Fibroblast of mammary gland (primary cell): ENCODE data around the gene WWTR1.

Experiments used
- DNase-seq: peaks from one replicate; pipeline ENCODE4 v3.0.0-alpha.2; 2010; ENCODE audit warnings: low read depth
- H3K4me3 ChIP-seq: 2 replicates; pipeline ENCODE4 v1.5.1; 2011; ENCODE audit warnings: low read depth, mild to moderate bottlenecking, low read length, moderate library complexity; ENCODE audit not compliant: control insufficient read depth
- TF ChIP-seq, protein P1 (sequence below): conservative IDR thresholded peaks from 2 replicates; pipeline ENCODE4 v1.5.1; 2011; ENCODE audit warnings: low read depth, low read length, inconsistent platforms; ENCODE audit not compliant: control insufficient read depth, insufficient read depth

Gene WWTR1

DNA sequence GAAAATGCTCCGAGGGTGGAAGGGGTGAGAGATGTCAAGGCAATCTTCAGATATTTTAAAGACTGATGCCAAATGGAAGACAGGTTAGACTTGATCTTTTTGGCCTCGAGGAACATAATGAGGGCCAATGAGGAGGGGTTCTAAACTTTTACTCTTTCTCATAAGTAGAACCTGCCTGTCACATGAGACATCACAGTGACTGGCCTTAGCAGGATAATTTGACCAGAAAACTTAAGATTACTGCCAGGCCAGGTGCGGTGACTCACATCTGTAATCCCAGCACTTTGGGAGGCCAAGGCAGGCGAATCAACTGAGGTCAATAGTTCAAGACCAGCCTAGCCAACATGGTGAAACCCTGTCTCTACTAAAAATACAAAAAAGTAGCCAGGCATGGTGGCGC lies 171.1 kb downstream of the WWTR1 start:
- TF ChIP-seq, protein P1, sequence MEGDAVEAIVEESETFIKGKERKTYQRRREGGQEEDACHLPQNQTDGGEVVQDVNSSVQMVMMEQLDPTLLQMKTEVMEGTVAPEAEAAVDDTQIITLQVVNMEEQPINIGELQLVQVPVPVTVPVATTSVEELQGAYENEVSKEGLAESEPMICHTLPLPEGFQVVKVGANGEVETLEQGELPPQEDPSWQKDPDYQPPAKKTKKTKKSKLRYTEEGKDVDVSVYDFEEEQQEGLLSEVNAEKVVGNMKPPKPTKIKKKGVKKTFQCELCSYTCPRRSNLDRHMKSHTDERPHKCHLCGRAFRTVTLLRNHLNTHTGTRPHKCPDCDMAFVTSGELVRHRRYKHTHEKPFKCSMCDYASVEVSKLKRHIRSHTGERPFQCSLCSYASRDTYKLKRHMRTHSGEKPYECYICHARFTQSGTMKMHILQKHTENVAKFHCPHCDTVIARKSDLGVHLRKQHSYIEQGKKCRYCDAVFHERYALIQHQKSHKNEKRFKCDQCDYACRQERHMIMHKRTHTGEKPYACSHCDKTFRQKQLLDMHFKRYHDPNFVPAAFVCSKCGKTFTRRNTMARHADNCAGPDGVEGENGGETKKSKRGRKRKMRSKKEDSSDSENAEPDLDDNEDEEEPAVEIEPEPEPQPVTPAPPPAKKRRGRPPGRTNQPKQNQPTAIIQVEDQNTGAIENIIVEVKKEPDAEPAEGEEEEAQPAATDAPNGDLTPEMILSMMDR: no peak
- DNase-seq: no peak
- no peak overlapping the region for H3K4me3 ChIP-seq

DNA sequence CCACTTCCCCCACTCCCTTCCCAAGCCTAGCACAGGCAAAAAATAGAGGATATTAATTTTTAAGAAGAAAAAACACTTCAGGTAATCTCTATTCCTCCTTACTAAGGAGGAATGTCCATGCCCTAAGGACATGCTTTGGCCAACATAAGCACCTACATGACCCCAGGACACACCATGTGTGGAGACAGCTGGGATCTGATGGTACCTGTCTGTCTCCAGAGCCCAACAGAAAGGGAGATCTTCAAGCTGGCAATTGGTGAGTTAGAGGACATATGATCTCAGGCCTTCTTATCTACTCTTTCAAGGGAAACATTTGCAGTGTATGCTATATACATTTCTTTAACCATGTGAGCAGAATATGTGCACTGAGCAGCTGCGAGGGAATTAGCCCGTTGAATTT lies 176.3 kb downstream of the WWTR1 start:
- no peak for DNase-seq
- no peak overlapping the region for H3K4me3 ChIP-seq
- TF ChIP-seq, protein P1: no peak

DNA sequence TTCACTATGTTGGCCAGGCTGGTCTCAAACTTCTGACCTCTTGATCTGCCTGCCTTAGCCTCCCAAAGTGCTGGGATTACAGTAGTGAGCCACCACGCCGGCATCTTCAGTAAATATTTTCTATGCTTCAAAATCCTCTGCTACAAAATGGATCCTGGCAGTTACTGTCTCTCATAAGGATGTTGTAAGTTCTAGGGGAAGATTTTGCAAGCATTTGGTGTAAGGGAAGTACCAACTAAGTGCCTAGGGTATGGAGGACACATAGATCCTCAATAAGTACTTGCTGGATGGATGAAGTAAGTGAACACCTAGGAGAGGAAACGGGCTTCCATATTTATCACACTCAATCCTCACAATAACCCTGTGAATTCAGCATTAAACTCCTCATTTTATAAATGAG lies 176.8 kb downstream of the WWTR1 start:
- DNase-seq: no peak
- H3K4me3 ChIP-seq: no peak overlapping the region
- TF ChIP-seq, protein P1: no peak

DNA sequence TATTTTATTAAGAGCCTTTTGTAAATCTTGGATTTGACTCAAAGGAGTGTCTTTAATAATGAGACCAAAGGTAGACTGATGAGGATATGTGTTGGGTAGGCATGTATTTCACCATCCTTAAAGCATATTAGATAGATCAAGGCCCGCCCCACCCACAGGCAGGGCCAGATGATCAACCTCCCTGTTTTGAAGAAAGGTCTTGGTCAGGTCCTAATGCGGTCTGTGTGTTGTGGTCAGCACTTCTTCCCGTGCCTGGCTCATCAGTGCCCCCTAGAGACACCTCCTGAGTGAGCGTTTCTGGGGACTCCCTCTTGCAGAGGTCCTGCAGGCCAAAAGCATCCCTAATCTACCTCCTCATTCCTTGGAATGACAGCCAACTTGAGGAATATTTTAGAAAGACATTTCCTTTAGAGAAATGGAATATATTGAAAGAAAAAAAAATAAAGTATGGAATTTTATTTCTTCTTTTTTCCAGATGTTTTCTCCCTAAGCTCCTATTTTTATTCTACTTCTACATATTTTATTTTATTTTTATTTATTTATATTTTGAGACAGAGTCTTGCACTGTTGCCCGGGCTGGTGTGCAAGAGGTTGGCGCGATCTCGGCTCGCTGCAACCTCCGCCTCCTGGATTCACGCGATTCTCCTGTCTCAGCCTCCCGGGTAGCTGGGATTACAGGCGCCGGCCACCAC lies 177.4 kb downstream of the WWTR1 start:
- peak; percentile 91 for DNase-seq
- TF ChIP-seq, protein P1: peak; percentile 99
- no peak overlapping the region for H3K4me3 ChIP-seq

DNA sequence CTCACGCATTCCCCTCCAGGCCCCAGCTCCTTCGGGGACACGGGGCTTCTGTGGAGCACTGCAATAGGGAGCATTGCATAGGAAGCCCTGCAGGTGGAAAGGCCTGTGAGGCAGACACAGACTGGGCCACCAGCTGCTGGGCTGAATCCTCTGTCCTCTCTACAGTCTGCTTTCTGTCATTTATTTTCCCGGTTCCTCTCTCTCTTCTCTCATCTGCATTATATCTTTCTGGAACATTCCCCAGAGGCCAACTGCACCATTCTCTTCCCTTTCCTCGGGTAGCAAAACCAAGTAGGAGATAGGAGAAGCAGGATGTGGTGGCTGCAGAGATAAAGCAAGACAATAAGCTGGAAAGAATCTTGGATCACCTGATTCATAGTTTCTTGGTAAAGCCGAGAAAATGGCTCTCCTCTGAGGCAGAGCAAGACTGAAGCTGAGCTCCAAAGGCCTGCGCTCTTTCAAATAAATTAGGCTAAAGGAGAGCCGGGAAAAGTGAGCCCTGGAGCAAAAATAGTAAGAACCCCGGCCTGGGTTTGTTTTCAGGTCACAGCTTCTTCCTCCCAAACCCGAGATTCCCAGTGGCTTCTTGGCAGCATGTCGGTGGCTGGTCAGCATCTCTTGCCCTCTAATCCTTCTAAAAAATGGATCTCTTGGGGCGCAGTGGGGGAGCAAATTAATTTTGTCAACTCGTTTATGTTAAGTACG lies 178.1 kb downstream of the WWTR1 start:
- H3K4me3 ChIP-seq: no peak overlapping the region
- no peak for DNase-seq
- TF ChIP-seq, protein P1: no peak

DNA sequence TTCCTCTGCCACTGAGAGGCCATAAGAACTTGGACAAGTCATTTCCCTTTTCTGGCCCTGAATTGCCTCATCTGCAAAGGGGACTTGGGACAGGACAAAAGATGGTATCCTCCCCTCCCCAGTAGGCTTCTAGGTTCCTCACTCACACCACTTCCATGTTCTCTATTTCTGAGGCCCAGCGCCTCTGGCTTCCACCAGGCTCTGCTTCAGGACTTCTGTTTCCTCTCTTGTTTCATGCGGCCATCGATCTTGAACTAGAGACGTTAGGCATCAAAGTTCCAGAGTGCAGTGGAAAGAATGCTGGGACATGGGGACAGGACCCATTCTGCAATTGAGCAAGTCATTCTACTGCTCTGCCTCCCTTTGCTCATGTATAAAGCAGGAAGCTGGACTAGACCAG lies 181.6 kb downstream of the WWTR1 start:
- no peak for DNase-seq

More for the DNA sequence above, 181.6 kb downstream of the WWTR1 start:
- TF ChIP-seq, protein P1: no peak
- H3K4me3 ChIP-seq: no peak overlapping the region
